GM12865 (cell line): Measurements from ENCODE around the gene F5.
A peak's percentile ranks its signal among the peaks of the same experiment; 100 is the strongest.

Experiments used
- DNase-seq: peaks from one replicate; pipeline ENCODE4 v3.0.0; 2010; ENCODE audit warnings: low read depth
- H3K4me3 ChIP-seq: 2 replicates; pipeline ENCODE4 v1.5.1; 2011; ENCODE audit warnings: mild to moderate bottlenecking, low read depth, low read length, control low read depth
- TF ChIP-seq, protein P1 (sequence below): IDR thresholded peaks from 2 replicates; pipeline ENCODE4 v1.5.1; 2011; ENCODE audit warnings: low read length, control low read depth, low read depth, inconsistent platforms; ENCODE audit not compliant: insufficient read depth; ENCODE audit errors: missing control alignments

Gene F5

DNA sequence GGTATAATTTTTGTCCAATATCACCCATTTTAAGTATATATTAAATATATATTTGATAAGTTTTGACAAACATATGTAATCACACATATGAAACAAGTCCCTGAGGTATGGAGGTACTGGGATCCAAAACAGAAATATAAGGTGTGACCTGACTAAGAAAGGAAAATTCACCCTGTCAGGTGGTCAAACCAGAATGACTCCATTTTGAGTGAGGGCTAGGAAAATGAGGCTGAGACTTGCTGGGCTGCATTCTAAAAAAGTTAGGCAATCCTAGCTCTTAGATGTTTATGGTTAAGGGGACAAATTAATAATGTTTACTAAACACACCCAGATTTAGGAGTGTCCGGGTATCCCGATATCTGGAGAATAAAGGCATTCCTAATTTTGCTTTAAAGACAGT is 89.0 kb downstream of the F5 start:
- TF ChIP-seq, protein P1, sequence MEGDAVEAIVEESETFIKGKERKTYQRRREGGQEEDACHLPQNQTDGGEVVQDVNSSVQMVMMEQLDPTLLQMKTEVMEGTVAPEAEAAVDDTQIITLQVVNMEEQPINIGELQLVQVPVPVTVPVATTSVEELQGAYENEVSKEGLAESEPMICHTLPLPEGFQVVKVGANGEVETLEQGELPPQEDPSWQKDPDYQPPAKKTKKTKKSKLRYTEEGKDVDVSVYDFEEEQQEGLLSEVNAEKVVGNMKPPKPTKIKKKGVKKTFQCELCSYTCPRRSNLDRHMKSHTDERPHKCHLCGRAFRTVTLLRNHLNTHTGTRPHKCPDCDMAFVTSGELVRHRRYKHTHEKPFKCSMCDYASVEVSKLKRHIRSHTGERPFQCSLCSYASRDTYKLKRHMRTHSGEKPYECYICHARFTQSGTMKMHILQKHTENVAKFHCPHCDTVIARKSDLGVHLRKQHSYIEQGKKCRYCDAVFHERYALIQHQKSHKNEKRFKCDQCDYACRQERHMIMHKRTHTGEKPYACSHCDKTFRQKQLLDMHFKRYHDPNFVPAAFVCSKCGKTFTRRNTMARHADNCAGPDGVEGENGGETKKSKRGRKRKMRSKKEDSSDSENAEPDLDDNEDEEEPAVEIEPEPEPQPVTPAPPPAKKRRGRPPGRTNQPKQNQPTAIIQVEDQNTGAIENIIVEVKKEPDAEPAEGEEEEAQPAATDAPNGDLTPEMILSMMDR, result no peak
- no peak for DNase-seq
- H3K4me3 ChIP-seq, result no peak overlapping the region

DNA sequence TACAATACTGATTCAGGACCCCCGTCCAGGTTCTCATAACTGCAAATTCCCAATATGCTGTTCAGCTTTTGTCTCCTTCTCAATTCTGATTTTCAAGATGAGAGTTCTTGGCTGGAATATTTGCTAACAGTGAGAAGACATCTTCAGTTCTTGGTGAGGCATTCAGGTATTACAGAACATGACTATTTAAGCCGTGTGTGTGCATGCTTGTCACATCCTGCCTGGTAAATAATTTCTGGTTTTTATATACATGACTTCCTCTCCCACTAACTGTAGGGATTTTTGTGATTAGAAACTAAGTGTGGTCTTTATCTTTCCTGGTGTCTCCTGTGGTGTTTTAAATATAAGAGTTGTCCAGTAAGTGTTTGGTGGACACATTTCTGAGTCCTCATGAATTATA is 90.4 kb downstream of the F5 start:
- TF ChIP-seq, protein P1, result no peak
- DNase-seq, result no peak

DNA sequence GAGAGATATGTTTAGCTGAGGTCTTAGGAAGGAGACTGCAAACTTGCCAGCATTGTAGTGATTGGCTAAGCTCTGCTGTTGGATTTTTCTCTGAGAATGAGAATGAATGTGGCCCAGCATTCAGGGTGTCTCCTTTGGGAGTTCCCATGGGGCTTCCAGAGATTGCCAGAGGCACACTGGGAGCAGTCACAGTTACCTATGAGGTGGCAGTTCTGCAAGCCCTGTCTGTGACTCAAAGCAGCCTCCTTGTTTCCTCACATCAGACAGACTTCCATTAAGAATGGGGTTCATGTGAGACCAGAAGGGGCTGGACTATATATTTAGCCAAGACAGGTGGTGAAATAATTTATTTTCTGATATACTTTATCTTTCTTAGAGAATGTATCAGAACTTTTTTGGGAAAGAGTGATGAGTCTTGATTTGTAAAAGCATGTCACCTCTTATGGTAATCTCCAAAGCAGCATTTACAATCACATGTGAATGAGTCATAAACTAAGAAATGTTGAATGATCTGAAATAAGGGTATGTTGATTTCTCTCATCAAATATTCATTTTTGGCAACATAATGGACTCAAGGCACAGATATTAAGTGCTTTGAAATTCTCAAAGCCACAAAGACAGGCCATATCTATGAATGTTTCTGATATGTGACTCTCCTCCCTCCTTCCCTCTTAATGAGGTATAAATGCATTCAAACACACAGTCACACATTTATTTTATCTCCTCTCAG is 91.1 kb downstream of the F5 start:
- H3K4me3 ChIP-seq, result no peak overlapping the region
- TF ChIP-seq, protein P1, result no peak
- DNase-seq, result no peak

More for the DNA sequence above, 90.4 kb downstream of the F5 start:
- no peak overlapping the region for H3K4me3 ChIP-seq

DNA sequence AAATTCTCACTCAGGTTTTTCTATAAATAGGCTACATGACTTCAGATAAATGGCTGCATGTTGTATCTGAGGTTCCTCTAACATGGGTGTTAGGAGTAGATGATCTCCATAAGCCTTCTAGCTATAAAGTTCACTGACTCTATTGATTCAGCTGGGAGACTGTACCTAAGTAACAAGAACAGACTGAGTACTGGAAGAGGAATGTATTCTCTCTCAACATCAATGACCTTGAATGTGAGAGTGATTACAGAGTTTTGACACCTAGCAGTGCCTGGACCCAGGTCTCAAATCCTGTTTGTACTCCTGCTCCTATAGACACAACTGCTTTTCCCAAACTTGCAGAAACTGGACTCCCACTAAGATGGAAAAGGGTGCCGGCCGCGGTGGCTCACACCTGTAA is 91.9 kb downstream of the F5 start:
- TF ChIP-seq, protein P1, result no peak
- H3K4me3 ChIP-seq, result no peak overlapping the region
- no peak for DNase-seq

DNA sequence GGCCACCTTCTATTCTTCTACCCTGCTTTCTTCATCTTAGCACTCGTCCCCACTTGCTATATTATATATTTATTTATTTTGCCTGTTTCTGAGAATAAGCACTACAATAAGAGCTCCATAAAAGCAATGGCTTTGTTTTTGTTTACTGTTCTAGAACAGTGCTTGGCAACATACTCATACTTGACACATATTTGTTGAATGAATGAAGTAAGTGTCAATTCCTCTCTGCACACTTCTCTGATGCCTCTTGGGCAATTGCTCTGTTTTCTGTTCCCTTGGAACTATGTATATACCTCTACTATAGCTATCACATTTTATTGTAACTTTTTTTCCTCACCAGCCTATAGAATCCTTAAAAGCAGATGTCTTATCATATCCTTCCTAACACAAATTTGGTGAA is 93.0 kb downstream of the F5 start:
- TF ChIP-seq, protein P1, result no peak
- no peak overlapping the region for H3K4me3 ChIP-seq
- no peak for DNase-seq

DNA sequence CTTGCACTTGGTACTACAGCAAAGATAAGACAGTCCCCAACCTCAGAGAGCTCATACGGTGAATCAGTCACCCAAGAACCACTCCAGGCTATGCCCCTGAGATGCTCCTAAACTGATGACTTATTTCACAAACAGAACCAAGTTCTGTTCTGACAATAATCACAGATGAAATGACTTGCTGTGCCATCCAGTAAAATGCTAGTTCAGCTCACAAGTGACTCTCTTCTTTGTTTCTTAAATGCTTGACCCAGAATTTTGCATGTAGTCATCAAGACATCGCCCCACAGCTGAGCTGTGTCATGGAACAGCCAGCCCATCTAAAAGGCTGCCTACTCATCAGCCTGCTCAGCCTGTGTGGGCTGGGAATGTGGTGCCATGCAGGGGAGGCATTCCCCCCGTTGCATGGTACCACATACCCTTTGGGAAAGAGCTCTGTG is 94.4 kb downstream of the F5 start:
- no peak overlapping the region for H3K4me3 ChIP-seq
- peak; percentile 40 for DNase-seq
- TF ChIP-seq, protein P1, result no peak

DNA sequence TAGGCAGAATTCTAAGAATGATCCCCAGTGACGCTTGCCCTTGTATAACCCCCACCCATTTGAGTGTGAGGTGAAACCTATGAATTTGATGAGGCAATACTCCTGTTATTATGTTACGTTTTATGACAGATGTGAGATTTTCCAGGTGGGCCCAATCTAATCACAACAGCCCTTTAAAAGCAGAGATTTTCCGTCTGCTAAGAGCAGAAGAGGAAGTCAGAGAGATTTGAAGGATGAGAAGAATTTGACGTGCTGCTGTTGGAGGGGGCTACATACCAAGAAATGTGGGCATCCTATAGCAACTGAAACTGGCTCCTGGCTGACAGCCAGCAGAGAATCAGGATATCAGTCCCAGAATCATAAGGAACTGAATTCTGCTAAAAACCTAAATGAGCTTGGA is 98.1 kb downstream of the F5 start:
- TF ChIP-seq, protein P1, result no peak
- no peak overlapping the region for H3K4me3 ChIP-seq
- no peak for DNase-seq
